GM23338 (cell line): ENCODE results near the gene KLHDC8A. TPM values are rescaled to one million over a fixed set of nuclear protein-coding genes. Genes with fewer than 3 reads are reported as not detected.

Source experiments
- ZNF114 ChIP-seq: fragments of 250-450 bp; sonication (Bioruptor Pico); IDR thresholded peaks from 2 replicates; pipeline ENCODE4 v1.5.0; 2020; ENCODE audit warnings: mild to moderate bottlenecking, moderate library complexity
- ZNF462 ChIP-seq: fragments of 250-450 bp; sonication (Bioruptor Pico); IDR thresholded peaks from 2 replicates; pipeline ENCODE4 v1.5.0; 2020; ENCODE audit warnings: mild to moderate bottlenecking, moderate library complexity
- polyA plus RNA-seq: library from polyadenylated mRNA; unstranded; fragments of >200 nt; fragmentation: Nextera tagmentation; extraction: Ambion mirVana; gene quantifications from 2 replicates; pipeline ENCODE4 v1.2.1, GENCODE V29; 2016
- small RNA-seq: library from RNA; depleted of rRNA; stranded (forward); fragments of <200 nt; gene quantifications from one replicate; pipeline ENCODE3, GENCODE V24; 2014; ENCODE audit warnings: low replicate concordance
- total RNA-seq: library from RNA; depleted of rRNA; stranded (reverse); fragments of >200 nt; shearing (Covaris generic); gene quantifications from 2 replicates; pipeline ENCODE4 v1.2.3, GENCODE V29; 2014; rRNA removed

KLHDC8A gene
- total and polyA plus RNA-seq, 2 experiments from 2014 or later = 1.7 to 2.8 TPM

GRCh38 chr1:205286335-205286950 lies 70.3 kb downstream of the KLHDC8A start (continued):
- TF ChIP-seq ZNF462 (CRISPR knock-in tag) (no peak), ZNF114 (CRISPR knock-in tag) (no peak)

Small RNAs within 50 kb of the gene (small RNA-seq; reads per million reads assigned to genes)
- not detected for gene SNRPGP10

Other genes with a start within 250 kb of the KLHDC8A start
- 19.5 and 26.5 TPM in 2 replicates for gene RBBP5, start 234.9 kb downstream of the KLHDC8A start, total RNA-seq
- 12.1 and 14.1 TPM in 2 replicates for gene RBBP5, start 234.9 kb downstream of the KLHDC8A start, polyA plus RNA-seq
- 8.2 and 10.7 TPM in 2 replicates for gene DSTYK, start 145.2 kb downstream of the KLHDC8A start, total RNA-seq
- 5.5 and 6.1 TPM in 2 replicates for gene DSTYK, start 145.2 kb downstream of the KLHDC8A start, polyA plus RNA-seq
- 9.9 and 11.8 TPM in 2 replicates for gene TMCC2, start 129.0 kb downstream of the KLHDC8A start, total RNA-seq
- 2.6 and 3.1 TPM in 2 replicates for gene TMCC2, start 129.0 kb downstream of the KLHDC8A start, polyA plus RNA-seq
- gene NUAK2, start 35.2 kb downstream of the KLHDC8A start, total RNA-seq = 10.4 and 15.3 TPM in 2 replicates
- gene NUAK2, start 35.2 kb downstream of the KLHDC8A start, polyA plus RNA-seq = 7.7 and 7.8 TPM in 2 replicates
- 10.7 and 14.7 TPM in 2 replicates for gene LEMD1, start 65.1 kb upstream of the KLHDC8A start, total RNA-seq
- gene LEMD1, start 65.1 kb upstream of the KLHDC8A start, polyA plus RNA-seq = 3.7 and 4.7 TPM in 2 replicates
- gene BLACAT1, start 99.1 kb upstream of the KLHDC8A start, total RNA-seq = 5.6 and 6.2 TPM in 2 replicates
- 1.5 and 1.6 TPM in 2 replicates for gene BLACAT1, start 99.1 kb upstream of the KLHDC8A start, polyA plus RNA-seq
- gene CDK18, start 147.7 kb upstream of the KLHDC8A start, total RNA-seq = 34.3 and 46.5 TPM in 2 replicates
- gene CDK18, start 147.7 kb upstream of the KLHDC8A start, polyA plus RNA-seq = 17.3 and 21.1 TPM in 2 replicates